T-helper 1 cell treated with Interleukin-12 subunit alpha and Interleukin-12 subunit beta and Interleukin-4 antibody, amounts not matched to agents 30 μg/mL and 1 μg/mL, for 36 hours (primary cell): ENCODE data around the gene COX6B2.

ENCODE experiments used
- H3K27ac Mint-ChIP-seq: one replicate; pipeline ENCODE4 v1.8.0; 2021; ENCODE audit warnings: mild to moderate bottlenecking, mixed read lengths
- H3K27me3 Mint-ChIP-seq: one replicate; pipeline ENCODE4 v1.8.0; 2021; ENCODE audit warnings: low read depth, mixed read lengths
- H3K36me3 Mint-ChIP-seq: one replicate; pipeline ENCODE4 v1.8.0; 2021; ENCODE audit warnings: low read depth, mixed read lengths
- H3K4me1 Mint-ChIP-seq: one replicate; pipeline ENCODE4 v1.8.0; 2021; ENCODE audit warnings: low read depth, mixed read lengths
- H3K4me3 Mint-ChIP-seq: one replicate; pipeline ENCODE4 v1.8.0; 2021; ENCODE audit warnings: mild to moderate bottlenecking, moderate library complexity, mixed read lengths
- H3K9me3 Mint-ChIP-seq: one replicate; pipeline ENCODE4 v1.8.0; 2021; ENCODE audit warnings: mixed read lengths

COX6B2 gene

GRCh38 chr19:55385724-55386492 lies 31.4 kb upstream of the COX6B2 start, which contains the start of gene RPL28:
TSS of gene RPL28 (plus strand) at chr19:55385932. CDS start at chr19:55386358, 426 bp downstream.
- Mint-ChIP-seq H3K27ac (peak within 1 kb of the TSS; percentile 98), H3K27me3 (no peaks in the 10 kb centered on the region), H3K4me3 (peak within 1 kb of the TSS; percentile 98), H3K9me3 (no peaks in the 10 kb centered on the region), H3K36me3 (peaks cover 52% of the 10 kb centered on the region), H3K4me1 (peaks cover 42% of the 10 kb centered on the region)

GRCh38 chr19:55384920-55385723 lies 30.6 kb upstream of the COX6B2 start:
- Mint-ChIP-seq H3K27me3 (no peaks in the 10 kb centered on the region), H3K9me3 (no peaks in the 10 kb centered on the region), H3K4me3 (peak overlapping the region; percentile 98), H3K36me3 (peaks cover 48% of the 10 kb centered on the region), H3K4me1 (peaks cover 42% of the 10 kb centered on the region), H3K27ac (peak overlapping the region; percentile 98)

GRCh38 chr19:55384131-55384919 lies 29.8 kb upstream of the COX6B2 start, which contains the start of gene TMEM238:
TSS of gene TMEM238 (minus strand) at chr19:55384292. CDS start at chr19:55384259, 33 bp downstream.
- Mint-ChIP-seq H3K36me3 (peaks cover 42% of the 10 kb centered on the region), H3K27me3 (no peaks in the 10 kb centered on the region), H3K27ac (peak within 1 kb of the TSS; percentile 98), H3K9me3 (no peaks in the 10 kb centered on the region), H3K4me3 (peak within 1 kb of the TSS; percentile 98), H3K4me1 (peaks cover 39% of the 10 kb centered on the region)

- peaks cover 36% of the 10 kb centered on the region for H3K36me3 Mint-ChIP-seq
- peaks cover 38% of the 10 kb centered on the region for H3K4me1 Mint-ChIP-seq
- H3K9me3 Mint-ChIP-seq, result no peaks in the 10 kb centered on the region
Measured at GRCh38 chr19:55383279-55384130, 29.0 kb upstream of the COX6B2 start.

GRCh38 chr19:55382522-55383054 lies 28.1 kb upstream of the COX6B2 start:
- Mint-ChIP-seq H3K4me1 (peaks cover 38% of the 10 kb centered on the region), H3K4me3 (peak overlapping the region; percentile 88), H3K27me3 (no peaks in the 10 kb centered on the region), H3K27ac (peak overlapping the region; percentile 89), H3K9me3 (no peaks in the 10 kb centered on the region), H3K36me3 (peaks cover 27% of the 10 kb centered on the region)

More at GRCh38 chr19:55383279-55384130, 29.0 kb upstream of the COX6B2 start:
- H3K27me3 Mint-ChIP-seq, result no peaks in the 10 kb centered on the region
- peak overlapping the region; percentile 88 for H3K4me3 Mint-ChIP-seq
- H3K27ac Mint-ChIP-seq, result peak overlapping the region; percentile 89

- Mint-ChIP-seq H3K4me1 (peaks cover 34% of the 10 kb centered on the region), H3K27ac (no peak overlapping the region), H3K36me3 (peaks cover 21% of the 10 kb centered on the region), H3K4me3 (peak overlapping the region; percentile 55), H3K9me3 (no peaks in the 10 kb centered on the region), H3K27me3 (no peaks in the 10 kb centered on the region)
Measured at GRCh38 chr19:55382013-55382412, 27.5 kb upstream of the COX6B2 start.

DNA sequence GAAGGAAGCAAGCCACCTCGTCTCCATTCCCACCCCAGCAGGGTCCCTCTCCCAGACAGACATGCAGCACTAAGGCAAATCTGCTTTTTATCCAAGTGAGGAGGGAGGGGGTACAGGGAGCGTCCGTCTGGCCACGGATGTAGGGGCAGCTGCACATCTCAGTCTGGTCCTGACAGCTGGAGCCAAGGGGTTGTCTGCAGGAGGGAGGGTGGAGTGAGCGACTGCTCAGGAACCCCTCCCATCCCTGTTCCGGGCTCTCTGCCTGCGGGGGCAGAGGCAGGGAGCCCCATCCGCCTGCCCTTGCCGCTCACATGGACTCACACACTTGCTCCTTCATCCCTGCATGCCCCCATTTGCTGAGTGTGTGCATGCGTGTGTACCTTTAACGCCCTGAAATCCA lies 24.7 kb upstream of the COX6B2 start:
- no peak overlapping the region for H3K27ac Mint-ChIP-seq
- H3K4me3 Mint-ChIP-seq, result no peak overlapping the region

DNA sequence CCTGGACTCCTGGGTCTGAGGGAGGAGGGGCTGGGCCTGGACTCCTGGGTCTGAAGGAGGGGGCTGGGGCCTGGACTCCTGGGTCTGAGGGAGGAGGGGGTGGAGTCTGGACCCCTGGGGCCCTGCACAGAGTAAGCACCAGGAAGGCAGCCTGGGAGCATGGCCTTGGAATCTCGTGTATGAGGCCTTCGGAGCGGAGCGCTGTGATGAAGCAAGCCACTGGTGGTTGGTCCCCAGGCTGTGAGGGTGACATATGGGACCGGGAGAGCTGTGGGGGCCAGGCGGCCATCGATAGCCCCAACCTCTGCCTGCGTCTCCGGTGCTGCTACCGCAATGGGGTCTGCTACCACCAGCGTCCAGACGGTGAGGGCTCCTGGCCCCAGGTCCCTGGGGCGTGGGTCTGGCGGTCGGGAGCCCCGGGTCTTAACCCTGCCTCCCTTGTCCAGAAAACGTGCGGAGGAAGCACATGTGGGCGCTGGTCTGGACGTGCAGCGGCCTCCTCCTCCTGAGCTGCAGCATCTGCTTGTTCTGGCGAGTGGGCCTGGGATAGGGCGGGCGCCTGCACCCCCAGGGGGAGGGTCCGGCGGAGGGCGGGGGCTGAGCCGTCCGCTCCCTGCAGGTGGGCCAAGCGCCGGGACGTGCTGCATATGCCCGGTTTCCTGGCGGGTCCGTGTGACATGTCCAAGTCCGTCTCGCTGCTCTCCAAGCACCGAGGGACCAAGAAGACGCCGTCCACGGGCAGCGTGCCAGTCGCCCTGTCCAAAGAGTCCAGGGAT lies 23.0 kb upstream of the COX6B2 start:
- Mint-ChIP-seq H3K27me3 (peaks cover 15% of the 10 kb centered on the region), H3K4me3 (no peak overlapping the region), H3K27ac (no peak overlapping the region), H3K4me1 (peaks cover 14% of the 10 kb centered on the region), H3K9me3 (no peaks in the 10 kb centered on the region), H3K36me3 (peaks cover 10% of the 10 kb centered on the region)

More for the DNA sequence above, 24.7 kb upstream of the COX6B2 start:
- Mint-ChIP-seq H3K27me3 (peaks cover 8% of the 10 kb centered on the region), H3K4me1 (peaks cover 21% of the 10 kb centered on the region), H3K9me3 (no peaks in the 10 kb centered on the region), H3K36me3 (peaks cover 9% of the 10 kb centered on the region)

- H3K27ac Mint-ChIP-seq, result no peak within 1 kb of the TSS
- no peaks in the 10 kb centered on the region for H3K9me3 Mint-ChIP-seq
- H3K4me3 Mint-ChIP-seq, result no peak within 1 kb of the TSS
Measured at GRCh38 chr19:55376241-55376933, 21.9 kb upstream of the COX6B2 start, which contains the start of gene TMEM190. TSS of gene TMEM190 (plus strand) at chr19:55376826. CDS start at chr19:55376854, 28 bp downstream.

DNA sequence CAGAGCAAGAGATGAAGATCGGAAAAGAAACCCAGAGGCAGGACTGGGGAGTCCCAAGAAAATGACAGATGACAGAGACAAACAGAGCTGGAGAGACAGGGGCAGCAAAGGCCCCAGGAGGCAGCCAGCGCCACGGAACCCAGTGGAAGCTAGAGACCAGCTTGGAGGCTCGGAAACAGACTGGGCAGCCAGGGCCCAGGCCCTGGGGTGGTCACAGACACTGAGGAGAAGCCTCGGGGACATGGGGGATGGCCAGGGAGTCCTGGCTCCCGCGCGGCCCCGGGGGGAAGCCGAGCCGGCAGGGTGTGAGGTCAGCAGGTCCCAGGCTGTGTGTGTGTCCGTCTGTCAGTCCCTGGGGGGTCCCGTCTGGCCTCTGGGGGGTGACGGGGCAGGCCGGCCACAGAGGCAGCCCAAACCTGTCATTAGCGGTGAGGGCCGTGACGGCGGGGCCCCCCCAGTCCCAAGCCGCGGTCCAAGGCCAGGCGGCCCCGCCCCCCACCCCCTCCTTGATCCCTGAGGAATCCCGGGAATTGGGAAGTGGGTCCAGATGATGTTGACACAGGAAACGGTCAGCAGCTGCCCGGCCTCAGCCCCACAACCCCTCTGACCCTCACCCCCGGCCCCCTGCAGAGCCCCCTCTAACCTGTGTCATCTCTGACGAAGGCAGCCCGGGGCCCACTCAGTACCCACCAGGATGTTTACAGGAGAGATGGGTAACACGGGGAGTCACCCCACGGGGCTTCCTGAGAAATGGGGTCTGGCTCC lies 19.7 kb upstream of the COX6B2 start:
- H3K27ac Mint-ChIP-seq, result no peak overlapping the region
- H3K4me1 Mint-ChIP-seq, result peaks cover 5% of the 10 kb centered on the region
- peaks cover 43% of the 10 kb centered on the region for H3K27me3 Mint-ChIP-seq
- no peaks in the 10 kb centered on the region for H3K9me3 Mint-ChIP-seq
- no peak overlapping the region for H3K4me3 Mint-ChIP-seq
- peaks cover 2% of the 10 kb centered on the region for H3K36me3 Mint-ChIP-seq

More at GRCh38 chr19:55376241-55376933, 21.9 kb upstream of the COX6B2 start, which contains the start of gene TMEM190:
- peaks cover 6% of the 10 kb centered on the region for H3K4me1 Mint-ChIP-seq
- H3K27me3 Mint-ChIP-seq, result peaks cover 26% of the 10 kb centered on the region
- H3K36me3 Mint-ChIP-seq, result peaks cover 2% of the 10 kb centered on the region

- H3K36me3 Mint-ChIP-seq, result peaks cover 2% of the 10 kb centered on the region
- no peak overlapping the region for H3K27ac Mint-ChIP-seq
- H3K27me3 Mint-ChIP-seq, result peaks cover 43% of the 10 kb centered on the region
- H3K4me1 Mint-ChIP-seq, result peaks cover 5% of the 10 kb centered on the region
- H3K9me3 Mint-ChIP-seq, result no peaks in the 10 kb centered on the region
- no peak overlapping the region for H3K4me3 Mint-ChIP-seq
Measured at GRCh38 chr19:55373306-55373992, 18.9 kb upstream of the COX6B2 start.
